RPMI8226 (cell line): ENCODE results near the gene ZNF581.

Source experiments
- DNase-seq: peaks from one replicate; pipeline ENCODE4 v3.0.0-alpha.2; 2015

Gene ZNF581

GRCh38 chr19:55611983-55612645 is 31.3 kb upstream of the ZNF581 start:
- DNase-seq: peak; percentile 10

DNA sequence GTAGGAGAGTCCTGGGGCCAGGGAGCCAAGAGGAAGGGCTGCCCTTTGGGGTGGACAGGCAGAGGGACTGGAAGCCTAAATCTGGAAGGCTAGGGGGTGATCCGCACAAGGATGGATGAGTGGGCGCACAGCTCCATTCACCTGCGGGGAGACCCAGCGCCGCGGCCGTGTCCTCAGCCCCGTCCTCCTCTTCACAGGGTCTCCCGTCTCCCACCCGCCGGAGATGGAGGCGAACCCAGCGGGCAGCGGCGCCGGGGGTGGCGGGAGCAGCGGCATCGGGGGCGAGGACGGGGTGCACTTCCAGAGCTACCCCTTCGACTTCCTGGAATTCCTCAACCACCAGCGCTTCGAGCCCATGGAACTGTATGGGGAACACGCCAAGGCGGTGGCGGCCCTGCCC is 30.1 kb upstream of the ZNF581 start:
- no peak for DNase-seq

GRCh38 chr19:55613930-55614710 is 29.3 kb upstream of the ZNF581 start:
- no peak for DNase-seq

DNA sequence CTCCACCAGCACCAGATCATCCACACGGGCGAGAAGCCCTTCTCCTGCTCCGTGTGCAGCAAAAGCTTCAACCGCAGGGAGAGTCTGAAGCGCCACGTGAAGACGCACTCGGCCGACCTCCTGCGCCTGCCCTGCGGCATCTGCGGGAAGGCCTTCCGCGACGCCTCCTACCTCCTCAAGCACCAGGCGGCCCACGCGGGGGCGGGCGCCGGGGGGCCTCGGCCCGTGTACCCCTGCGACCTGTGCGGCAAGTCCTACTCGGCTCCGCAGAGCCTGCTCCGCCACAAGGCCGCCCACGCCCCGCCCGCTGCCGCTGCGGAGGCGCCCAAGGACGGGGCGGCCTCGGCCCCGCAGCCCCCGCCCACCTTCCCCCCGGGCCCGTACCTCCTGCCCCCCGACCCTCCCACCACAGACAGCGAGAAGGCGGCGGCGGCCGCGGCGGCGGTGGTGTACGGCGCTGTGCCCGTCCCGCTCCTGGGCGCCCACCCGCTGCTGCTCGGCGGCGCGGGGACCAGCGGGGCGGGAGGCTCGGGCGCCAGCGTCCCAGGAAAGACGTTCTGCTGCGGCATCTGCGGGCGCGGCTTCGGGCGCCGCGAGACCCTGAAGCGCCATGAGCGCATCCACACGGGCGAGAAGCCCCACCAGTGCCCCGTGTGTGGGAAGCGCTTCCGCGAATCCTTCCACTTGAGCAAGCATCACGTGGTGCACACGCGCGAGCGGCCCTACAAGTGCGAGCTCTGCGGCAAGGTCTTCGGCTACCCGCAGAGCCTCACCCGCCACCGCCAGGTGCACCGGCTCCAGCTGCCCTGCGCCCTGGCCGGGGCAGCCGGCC is 28.5 kb upstream of the ZNF581 start:
- no peak for DNase-seq

- DNase-seq: no peak
Observed at GRCh38 chr19:55615543-55616394, 27.7 kb upstream of the ZNF581 start.

- no peak for DNase-seq
Observed at GRCh38 chr19:55616395-55616875, 27.0 kb upstream of the ZNF581 start.

- DNase-seq: no peak
Observed at GRCh38 chr19:55617426-55617825, 26.0 kb upstream of the ZNF581 start.

DNA sequence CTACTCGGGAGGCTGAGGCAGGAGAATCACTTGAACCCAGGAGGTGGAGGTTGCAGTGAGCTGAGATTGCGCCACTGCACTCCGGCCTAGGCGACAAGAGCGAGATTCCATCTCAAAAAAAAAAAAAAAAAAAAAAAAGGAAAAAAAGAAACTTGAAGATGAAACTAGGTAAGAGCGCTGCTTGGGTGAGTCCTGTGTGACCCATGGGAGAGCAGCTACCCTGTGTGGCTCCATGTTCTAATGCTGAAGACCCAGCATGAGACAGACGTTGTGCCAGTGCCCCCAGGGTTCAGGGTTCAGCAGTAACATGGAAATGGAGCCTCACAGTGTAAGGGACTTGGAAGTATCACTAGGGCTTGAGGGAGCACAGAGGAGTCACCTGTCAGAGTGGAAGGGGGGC is 25.0 kb upstream of the ZNF581 start:
- no peak for DNase-seq

- no peak for DNase-seq
Observed at GRCh38 chr19:55619286-55619685, 24.2 kb upstream of the ZNF581 start.

- no peak for DNase-seq
Observed at GRCh38 chr19:55620410-55621204, 22.8 kb upstream of the ZNF581 start.

GRCh38 chr19:55621205-55621672 is 22.2 kb upstream of the ZNF581 start:
- no peak for DNase-seq

- DNase-seq: no peak
Observed at GRCh38 chr19:55621673-55622231, 21.7 kb upstream of the ZNF581 start.

DNA sequence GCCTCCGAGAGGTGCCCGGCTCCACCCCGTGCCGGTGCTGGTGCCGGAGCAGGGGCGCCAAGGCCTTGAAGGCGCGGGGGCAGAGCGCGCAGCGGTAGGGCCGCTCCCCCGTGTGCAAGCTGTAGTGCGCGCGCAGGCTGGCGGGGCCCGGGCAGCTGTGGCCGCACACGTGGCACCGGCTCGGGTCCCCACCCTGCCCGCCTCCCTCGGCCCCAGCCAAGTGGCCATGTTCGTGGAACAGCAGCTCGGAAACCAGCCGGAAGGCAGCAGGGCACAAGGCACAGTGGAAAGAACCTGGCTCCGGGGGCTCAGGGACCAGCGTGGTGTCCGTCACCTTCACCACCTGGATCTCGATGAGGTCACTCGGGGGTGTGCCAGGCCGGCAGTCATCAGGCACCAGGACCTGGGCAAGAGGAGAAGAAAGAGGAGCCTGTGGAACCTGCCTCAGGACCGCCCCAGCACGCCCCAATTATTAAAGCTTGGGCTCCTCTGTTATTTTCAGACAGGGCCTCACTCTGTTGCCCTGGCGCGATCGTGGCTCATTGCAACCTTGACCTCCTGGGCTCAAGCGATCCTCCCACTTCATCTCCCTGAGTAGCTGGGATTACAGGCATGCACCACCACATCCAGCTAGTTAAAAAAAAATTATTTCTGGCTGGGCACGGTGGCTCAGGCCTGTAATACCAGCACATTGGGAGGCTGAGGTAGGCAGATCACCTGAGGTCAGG is 21.0 kb upstream of the ZNF581 start:
- no peak for DNase-seq

- no peak for DNase-seq
Observed at GRCh38 chr19:55623130-55623529, 20.3 kb upstream of the ZNF581 start.

GRCh38 chr19:55623561-55623960 is 19.9 kb upstream of the ZNF581 start:
- DNase-seq: no peak

DNA sequence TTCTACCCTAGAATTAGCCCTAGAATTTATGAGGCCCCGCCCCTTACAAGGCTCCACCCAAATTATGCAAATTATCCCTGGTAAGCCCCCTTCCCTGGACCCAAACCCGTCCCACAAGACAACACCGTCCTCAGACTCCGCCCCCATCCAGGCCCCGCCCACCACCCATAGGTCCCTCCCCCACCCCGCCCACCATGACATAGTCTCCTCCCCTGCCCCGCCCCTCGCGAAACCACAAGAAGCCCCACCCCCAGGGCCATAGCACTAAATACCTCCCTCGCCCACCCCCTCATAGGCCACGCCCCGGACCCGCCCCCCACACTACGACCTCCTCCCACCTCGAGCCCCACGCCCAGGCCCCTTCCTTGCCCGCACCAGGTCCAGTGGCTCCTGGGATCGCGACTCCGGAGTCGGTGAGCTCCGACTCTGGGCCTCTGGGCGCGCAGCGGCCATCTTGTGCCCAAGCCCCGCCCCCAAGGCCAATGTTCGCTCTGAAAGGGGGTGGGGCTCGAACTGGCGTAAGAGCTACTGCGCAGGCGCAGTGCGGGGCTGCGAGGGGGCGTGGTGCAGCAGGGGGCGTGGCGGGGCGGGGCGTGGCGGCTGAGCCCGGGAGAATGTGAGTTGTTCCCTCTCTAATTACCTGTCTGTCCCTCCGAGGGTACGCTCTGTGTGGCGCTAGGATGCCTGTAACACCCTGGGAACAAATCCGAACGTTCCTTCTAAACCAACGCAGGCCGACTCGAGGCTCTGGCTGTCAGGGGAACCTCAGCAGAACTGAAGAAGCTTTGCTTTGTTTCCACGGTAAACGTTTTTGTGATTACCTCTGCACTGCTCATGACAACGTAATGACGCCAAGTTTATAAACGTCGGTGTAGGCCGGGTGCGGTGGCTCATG is 19.1 kb upstream of the ZNF581 start, which contains the start of gene ZNF784:
Gene ZNF784 (minus strand): TSS at position 458 of the 895 bp plus-strand sequence. CDS start 5 bp downstream, at position 453.
- DNase-seq: peak; percentile 96

DNA sequence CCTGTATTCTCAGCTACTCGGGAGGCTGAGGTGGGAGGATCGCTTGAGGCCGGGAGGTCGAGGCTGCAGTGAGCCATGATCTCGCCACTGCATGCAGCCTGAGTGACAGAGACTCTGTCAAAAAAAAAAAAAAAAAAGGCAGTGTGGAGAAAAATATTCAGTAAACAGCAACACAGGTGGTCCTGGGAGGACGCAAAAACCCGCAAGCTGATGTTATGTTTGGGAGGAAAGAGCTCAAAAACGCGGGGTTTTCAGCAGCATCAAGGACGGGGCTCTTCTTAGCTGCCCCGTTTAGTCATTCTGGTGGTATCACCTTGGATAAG is 18.5 kb upstream of the ZNF581 start:
- no peak for DNase-seq

- no peak for DNase-seq
Observed at GRCh38 chr19:55626350-55626749, 17.1 kb upstream of the ZNF581 start.

DNA sequence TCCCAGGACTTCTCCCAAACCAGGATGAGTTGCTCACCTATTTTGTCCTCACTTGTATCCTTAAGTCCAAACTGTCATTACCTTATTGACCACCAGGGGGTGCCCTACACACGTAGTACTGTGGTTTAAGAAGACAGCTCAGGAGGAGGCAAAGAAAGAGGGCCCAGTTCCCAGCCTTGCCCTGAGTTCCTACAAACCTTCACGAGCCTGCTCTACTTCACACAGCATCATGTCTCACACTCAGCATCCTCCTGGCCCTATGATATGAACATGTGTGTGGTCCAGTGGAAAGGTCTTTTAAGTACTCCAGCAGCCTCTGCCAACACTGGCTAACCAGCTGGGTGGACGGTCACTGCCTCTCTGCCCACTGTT is 11.0 kb upstream of the ZNF581 start:
- DNase-seq: peak; percentile 95
